T follicular helper cell (primary cell): Measurements from ENCODE around the gene SEPTIN1.
A peak's percentile ranks its signal among the peaks of the same experiment; 100 is the strongest.
"Not testable (repeated sequence)": the region's sequence is repeated elsewhere in the genome, so short reads cannot be mapped to it uniquely, and the experiment has no call there.

ENCODE experiments used
- DNase-seq: peaks from one replicate; pipeline ENCODE4 v3.0.0-alpha.2; 2020; ENCODE audit warnings: low read depth

Gene SEPTIN1

DNA sequence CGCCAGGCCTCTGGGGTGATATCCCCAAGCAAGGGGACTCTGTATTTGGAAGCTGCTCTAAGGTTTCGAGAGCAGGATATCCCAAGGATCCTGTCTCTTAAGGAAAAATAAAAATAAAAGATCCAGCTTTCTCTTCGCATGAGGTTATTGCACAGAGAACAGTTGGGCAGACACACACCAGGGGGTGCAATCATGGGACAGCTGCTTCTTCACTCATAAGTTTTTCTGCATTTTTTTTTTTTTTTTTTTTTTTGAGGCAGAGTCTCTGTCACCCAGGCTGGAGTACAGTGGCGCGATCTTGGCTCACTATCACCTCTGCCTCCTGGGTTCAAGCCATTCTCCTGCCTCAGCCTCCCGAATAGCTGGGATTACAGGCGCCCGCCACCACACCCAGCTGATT lies 40.4 kb downstream of the SEPTIN1 start:
- DNase-seq: not testable (repeated sequence)

GRCh38 chr16:30340621-30341020 lies 41.7 kb downstream of the SEPTIN1 start:
- no peak for DNase-seq

DNA sequence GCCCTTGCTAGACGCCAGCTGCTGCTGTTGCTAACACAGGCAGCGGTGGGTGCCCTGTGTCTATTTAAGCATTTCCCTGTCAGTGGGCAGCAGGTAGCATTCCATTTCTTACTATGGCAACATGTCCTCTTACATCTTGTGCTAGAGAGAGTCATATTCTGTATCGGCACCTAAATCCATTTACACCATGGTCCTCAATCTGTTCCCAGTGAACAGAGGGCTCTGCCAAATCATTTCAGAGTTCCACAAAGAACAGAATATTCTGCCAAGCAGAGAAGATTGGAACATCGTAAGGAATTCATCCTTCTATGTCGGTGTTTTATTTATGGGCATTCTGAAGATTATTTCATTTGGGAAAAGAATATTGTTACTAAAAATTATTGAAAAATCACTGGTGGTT lies 43.6 kb downstream of the SEPTIN1 start:
- DNase-seq: not testable (repeated sequence)

DNA sequence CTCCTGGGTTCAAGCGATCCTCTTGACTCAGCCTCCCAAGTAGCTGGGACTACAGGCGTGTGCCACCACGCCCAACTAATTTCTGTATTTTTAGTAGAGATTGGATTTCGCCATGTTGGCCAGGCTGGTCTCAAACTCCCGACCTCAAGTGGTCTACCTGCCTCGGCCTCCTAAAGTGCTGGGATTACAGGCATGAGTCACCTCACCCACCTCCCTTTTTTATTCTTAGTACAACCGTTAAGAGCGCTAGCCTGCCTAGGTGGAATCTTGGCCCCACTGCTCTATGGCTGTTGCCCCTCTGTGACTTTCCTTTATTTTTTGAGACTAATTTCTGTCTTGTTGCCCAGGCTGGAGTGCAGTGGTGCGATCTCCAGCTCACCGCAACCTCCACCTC lies 44.4 kb downstream of the SEPTIN1 start:
- not testable (repeated sequence) for DNase-seq

DNA sequence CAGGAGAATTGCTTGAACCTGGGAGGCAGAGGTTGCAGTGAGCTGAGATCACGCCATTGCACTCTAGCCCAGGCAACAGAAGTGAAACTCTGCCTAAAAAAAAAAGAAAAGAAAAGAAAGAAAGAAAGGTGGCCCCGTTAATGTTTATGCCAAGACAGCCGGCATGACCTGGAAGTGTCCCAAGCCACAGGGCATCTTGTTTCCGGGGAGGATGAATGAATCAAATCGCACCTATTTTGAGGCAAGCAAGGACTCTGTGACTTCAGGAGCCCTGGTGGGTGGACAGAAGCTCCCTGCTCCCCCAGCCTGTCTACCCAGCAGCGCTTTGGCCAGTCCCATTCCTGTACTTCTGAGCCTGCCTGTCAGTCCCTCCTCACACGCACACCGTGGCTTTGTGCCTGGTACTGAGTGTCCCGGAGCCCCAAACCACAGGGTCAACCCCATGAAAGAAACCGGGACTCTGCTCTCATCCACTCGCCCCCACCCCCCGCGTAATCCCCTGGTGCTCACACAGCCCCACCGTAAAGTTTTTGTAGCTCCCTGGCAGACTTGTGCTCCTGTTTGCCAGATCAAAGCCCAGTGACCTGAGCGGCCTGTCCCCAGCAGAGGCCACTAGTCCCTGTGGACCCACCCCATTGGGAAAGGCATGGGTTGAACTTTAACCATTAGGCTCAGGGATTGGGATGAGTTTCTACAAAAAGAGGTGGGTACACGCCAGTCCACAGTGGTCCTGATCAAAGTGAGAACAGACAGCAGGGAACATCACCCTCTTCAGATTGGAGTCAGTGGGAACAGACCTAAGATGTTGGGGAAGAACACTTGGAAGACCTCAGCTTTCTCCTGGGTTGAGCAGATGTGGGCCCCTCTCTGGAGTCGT lies 46.5 kb downstream of the SEPTIN1 start:
- no peak for DNase-seq

DNA sequence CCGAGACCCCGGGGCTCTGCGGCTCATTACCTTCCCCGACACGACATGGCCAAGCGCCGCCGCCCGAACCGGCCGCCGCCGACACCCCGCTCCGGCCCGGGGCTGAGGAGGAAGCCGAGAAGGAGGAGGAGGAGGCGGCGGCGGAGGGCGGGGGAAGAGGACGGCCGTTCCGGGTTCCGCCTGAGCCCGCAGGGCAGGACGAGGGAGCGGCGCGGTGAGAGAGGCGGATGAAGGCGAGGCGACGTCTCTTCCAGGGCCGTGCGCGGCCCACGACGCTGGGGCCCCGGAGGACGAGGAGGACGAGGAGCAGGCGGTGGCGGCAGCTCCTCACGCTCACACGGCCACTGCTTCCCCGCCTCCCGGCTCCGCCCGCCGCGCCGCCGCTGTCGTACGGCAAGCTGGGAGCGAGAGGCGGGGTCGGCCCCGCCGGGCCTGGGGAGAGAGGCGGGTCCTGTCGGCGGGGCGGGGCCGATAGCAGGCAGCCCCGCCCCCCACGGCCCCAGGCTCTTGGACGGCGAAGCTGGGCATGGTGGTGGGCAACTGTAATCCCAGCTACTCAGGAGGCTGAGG lies 47.2 kb downstream of the SEPTIN1 start:
- peak; percentile 76 for DNase-seq

GRCh38 chr16:30334473-30334989 lies 47.8 kb downstream of the SEPTIN1 start:
- peak; percentile 83 for DNase-seq
